HG03139 (cell line): Measurements from ENCODE around the gene UHRF2.
"Not testable (repeated sequence)": the region's sequence is repeated elsewhere in the genome, so short reads cannot be mapped to it uniquely, and the experiment has no call there.

Source experiments
- ATAC-seq: cut with Tn5 transposase; IDR thresholded peaks from one replicate; pipeline ENCODE4 v1.9.1; 2021; ENCODE audit not compliant: unreplicated experiment

The UHRF2 gene, protein sequence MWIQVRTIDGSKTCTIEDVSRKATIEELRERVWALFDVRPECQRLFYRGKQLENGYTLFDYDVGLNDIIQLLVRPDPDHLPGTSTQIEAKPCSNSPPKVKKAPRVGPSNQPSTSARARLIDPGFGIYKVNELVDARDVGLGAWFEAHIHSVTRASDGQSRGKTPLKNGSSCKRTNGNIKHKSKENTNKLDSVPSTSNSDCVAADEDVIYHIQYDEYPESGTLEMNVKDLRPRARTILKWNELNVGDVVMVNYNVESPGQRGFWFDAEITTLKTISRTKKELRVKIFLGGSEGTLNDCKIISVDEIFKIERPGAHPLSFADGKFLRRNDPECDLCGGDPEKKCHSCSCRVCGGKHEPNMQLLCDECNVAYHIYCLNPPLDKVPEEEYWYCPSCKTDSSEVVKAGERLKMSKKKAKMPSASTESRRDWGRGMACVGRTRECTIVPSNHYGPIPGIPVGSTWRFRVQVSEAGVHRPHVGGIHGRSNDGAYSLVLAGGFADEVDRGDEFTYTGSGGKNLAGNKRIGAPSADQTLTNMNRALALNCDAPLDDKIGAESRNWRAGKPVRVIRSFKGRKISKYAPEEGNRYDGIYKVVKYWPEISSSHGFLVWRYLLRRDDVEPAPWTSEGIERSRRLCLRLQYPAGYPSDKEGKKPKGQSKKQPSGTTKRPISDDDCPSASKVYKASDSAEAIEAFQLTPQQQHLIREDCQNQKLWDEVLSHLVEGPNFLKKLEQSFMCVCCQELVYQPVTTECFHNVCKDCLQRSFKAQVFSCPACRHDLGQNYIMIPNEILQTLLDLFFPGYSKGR

GRCh38 chr9:6412487-6413364 is at the start of gene UHRF2:
Gene UHRF2, plus strand, starts transcription at chr9:6413199. Its CDS starts 292 bp downstream, at chr9:6413491.
- ATAC-seq = peak; percentile 75

DNA sequence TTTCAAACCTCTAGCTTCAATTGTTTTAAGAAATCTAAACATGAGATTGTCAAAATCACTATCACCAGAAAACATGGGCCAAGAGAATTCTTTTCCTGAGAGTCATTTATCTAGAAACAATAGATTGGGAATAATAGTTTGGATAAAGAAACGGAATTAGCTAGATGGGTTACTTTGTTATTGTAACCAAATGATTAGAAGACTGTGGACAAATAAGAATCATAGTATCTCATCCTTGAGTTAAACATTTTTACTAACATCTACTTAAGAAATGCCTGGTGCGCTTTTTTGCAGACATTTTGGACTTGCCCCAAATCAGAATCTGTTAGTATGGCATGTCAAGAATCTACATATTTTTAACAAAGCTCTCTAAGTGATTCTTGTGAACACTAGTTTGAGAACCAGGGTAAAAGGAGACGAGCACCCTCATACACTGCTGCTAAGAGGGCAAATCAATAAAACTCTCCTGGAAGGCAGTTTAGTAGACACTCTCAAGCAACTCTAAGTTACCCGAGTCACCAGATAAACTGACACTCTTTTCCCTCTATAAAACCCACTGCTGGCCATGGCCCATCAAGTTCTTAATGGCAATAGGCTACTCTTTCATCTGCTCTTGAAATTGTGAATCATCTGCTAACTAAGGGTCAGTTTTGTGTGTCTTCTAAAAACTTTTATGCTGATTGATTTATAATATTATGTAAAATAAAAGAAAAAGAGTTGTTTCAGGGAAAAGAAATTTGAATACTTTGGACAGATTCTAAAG is 45.7 kb upstream of the UHRF2 start:
- no peak for ATAC-seq

DNA sequence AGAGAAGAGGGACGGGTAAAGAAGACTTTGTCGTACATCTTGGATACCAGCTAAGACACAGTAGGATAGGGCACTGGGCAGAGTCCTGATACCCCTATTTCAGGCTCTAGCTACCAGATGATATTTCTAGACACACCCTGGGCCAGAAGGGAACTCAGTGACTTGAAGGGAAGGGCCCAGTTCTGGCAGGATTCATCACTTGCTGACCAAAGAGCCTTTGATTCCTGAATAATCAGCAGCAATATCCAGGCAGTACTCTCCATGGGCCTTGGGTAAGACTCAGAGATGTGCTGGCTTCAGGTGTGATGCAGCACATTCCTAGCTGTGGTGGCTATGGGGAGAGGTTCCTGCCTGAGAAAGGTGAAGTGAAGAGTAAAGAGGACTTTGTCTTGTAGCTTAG is 44.2 kb upstream of the UHRF2 start:
- ATAC-seq = no peak

DNA sequence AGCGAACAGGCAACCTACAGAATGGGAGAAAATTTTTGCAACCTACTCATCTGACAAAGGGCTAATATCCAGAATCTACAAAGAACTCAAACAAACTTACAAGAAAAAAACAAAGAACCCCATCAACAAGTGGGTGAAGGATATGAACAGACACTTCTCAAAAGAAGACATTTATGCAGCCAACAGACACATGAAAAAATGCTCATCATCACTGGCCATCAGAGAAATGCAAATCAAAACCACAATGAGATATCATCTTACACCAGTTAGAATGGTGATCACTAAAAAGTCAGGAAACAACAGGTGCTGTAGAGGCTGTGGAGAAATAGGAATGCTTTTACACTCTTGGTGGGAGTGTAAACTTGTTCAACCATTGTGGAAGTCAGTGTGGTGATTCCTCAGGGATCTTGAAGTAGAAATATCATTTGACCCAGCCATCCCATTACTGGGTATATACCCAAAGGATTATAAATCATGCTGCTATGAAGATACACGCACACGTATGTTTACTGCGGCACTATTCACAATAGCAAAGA is 31.5 kb upstream of the UHRF2 start:
- ATAC-seq = not testable (repeated sequence)

DNA sequence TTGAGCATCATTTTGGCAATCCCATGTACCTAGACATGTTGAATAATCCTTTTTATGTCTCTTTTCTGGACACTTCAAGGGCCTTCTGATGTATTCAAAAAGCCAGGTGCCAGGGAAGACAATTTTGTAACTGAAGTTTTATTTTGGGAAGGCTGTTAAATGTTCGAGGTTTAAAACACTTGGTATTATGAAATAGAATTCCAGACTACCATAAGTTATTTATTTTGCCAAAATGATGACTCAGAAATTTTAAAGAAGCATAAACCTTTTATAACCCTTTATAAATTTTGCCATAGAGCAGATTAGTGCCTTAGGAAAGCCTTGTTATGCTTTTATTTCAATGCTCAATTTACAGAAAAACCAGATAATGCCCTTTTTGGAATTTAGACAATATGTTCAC is 30.3 kb upstream of the UHRF2 start:
- no peak for ATAC-seq

- ATAC-seq = no peak
Measured at GRCh38 chr9:6383551-6384225, 29.3 kb upstream of the UHRF2 start.

GRCh38 chr9:6384732-6385131 is 28.3 kb upstream of the UHRF2 start:
- ATAC-seq = no peak

GRCh38 chr9:6399071-6399470 is 13.9 kb upstream of the UHRF2 start:
- no peak for ATAC-seq

GRCh38 chr9:6405371-6405770 is 7.6 kb upstream of the UHRF2 start:
- ATAC-seq = no peak

- no peak for ATAC-seq
Measured at GRCh38 chr9:6407778-6408177, 5.2 kb upstream of the UHRF2 start.

- ATAC-seq = no peak
Measured at GRCh38 chr9:6408320-6408719, 4.7 kb upstream of the UHRF2 start.

DNA sequence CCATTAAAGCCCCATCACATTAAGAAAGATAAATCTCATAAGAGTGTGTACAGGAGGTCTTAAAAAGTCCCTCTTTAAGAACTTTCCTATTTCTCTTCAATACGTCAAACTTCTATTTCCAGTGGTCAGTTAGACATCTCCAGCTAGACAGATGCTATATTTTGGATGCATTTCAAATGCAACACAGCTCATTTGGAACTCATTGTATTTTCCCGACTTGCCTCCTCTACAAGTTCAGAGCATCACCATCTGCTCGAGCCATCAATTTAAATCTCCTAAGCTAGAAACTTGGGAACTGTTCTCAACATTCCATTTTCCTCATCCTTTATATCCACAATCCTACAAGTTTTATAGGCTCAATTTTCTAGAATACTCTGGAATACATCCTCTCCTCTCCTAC is 3.2 kb upstream of the UHRF2 start:
- ATAC-seq = no peak

DNA sequence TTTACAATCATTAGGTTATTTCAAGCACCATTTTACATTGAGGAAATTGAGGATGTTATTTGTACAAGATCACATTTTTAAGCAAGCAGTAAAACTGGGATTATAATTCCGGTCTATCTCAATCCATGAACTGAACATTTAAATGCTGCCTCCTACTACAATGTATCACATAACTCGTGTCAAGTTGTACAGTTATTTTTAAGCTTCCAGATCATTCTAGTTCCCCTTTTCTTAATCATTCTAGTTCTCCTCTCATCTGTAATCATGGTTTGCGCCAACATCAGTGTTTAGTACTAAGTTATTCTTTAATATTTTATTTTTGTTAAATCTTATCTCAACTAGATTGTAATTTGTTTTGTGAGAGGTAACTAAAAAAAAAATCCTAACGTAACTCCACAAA is 2.4 kb upstream of the UHRF2 start:
- no peak for ATAC-seq

GRCh38 chr9:6413365-6414246 is 607 bp downstream of the UHRF2 start:
- peak; percentile 17 for ATAC-seq

GRCh38 chr9:6414247-6414641 is 1.2 kb downstream of the UHRF2 start:
- no peak for ATAC-seq

DNA sequence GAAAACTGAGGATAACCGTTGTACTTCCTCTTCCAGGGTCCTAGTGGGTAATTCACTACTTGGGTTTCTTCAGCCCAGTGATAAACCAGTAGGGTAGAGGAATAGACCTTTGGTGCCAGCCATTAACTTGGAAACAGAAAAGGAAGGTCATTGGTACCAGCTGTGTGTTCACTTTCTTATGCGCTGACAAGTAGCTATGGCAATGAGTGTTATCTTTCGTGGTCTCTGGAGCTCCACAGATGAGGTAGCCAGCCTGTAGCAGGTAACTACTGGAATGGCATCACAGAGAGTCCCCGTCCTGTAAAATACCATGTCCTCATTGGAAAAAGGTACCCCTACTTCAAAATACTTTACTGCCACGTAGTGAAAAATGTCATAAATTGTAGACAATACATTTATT is 2.3 kb downstream of the UHRF2 start:
- ATAC-seq = no peak

- ATAC-seq = no peak
Measured at GRCh38 chr9:6417186-6417585, 4.2 kb downstream of the UHRF2 start.

DNA sequence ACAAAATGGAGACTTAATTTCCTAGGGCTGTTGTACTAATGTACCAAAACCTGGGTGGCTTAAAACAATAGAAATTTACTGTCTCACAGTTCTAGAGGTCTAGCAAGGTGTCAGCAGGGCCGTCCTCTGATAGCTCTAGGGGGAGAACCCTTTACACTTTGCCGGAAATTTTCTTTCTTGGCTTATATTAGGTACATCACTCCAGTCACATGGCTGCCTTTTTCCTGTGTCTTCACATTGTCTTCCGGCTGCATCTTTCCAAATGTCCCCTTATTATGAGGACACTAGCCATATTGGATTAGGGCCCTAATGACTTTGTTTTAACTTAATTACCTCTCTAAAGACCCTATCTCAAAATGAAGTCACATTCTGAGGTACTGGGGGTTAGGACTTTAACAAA is 5.8 kb downstream of the UHRF2 start:
- no peak for ATAC-seq

- ATAC-seq = no peak
Measured at GRCh38 chr9:6424940-6425339, 11.9 kb downstream of the UHRF2 start.
